HG03060 (cell line): ENCODE results near the gene BTBD9.

Source experiments
- ATAC-seq: cut with Tn5 transposase; IDR thresholded peaks from one replicate; pipeline ENCODE4 v1.9.1; 2021; ENCODE audit warnings: low read depth, moderate number of reproducible peaks; ENCODE audit not compliant: unreplicated experiment

Gene BTBD9

DNA sequence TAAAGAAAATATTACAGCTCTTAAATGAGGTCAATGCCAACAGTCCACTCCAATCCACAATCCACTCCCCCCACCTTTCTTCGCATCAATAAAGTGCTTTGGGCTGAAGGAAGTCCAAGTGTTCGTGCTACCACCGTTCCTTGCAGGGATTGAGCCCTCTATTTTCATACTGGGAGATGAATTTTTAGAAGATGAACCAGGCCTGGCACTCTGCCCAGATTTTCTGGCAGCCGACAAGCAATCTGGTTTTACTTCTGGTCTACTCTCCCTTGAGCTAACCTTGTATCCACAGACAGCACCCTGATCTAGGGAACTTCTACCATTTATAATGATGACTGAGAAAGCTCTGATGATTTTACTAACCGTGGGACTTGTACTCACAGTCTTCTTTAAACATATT is 72.3 kb downstream of the BTBD9 start:
- no peak for ATAC-seq

GRCh38 chr6:38566295-38567030 is 73.3 kb downstream of the BTBD9 start:
- no peak for ATAC-seq

DNA sequence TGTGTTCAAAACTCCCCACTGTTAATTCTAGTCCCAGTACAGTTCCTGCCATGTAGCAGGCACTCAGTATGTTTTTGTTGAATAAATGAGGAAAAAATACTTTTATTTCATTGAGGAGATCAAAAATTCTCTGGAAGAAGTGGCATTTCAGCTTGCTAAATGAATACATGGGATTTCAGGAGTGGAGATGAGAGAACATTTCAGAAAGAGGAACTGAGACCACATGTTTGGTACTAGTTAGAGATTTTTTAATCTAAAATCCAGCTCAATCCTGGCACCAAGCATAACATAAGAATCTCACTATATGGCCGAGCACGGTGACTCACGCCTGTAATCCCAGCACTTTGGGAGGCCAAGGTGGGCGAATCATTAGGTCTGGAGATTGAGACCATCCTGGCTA is 75.4 kb downstream of the BTBD9 start:
- no peak for ATAC-seq

DNA sequence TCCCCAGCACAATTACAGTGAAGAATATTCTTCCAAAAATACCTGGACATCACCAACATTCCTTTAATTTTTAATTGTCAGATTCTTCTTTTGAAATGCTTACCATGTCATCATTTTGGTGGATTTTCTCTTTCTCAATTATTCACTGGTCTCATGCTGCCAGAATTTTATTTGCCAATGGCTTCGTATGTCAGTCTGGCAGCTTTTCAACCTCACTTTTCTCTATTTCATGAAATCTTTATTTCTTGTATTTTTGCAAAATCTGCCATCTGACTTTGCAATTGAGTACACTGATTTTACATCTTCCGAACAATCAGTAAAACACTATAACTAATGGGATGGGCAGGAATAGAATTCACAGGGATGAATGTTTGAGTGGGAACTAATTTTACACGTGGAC is 84.1 kb downstream of the BTBD9 start:
- no peak for ATAC-seq

- no peak for ATAC-seq
Observed at GRCh38 chr6:38554700-38555413, 84.9 kb downstream of the BTBD9 start.

DNA sequence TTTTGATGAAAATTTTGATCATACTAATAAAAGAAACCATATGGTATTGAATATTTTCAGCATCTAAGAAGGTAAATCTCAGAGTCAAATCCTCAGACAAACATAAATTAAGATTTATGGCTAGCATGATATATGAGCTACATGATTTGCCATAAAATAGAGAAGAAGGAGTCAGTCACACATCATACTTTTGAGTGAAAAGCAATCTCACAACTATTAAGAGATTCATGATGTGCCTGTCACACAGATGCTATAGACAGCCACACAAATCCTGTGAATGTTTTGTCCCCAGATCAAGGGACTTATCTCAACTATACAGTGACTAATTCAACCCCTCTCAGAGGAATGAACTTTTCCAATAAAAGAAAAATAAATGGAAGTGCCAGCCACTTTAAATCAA is 85.7 kb downstream of the BTBD9 start:
- ATAC-seq: no peak

DNA sequence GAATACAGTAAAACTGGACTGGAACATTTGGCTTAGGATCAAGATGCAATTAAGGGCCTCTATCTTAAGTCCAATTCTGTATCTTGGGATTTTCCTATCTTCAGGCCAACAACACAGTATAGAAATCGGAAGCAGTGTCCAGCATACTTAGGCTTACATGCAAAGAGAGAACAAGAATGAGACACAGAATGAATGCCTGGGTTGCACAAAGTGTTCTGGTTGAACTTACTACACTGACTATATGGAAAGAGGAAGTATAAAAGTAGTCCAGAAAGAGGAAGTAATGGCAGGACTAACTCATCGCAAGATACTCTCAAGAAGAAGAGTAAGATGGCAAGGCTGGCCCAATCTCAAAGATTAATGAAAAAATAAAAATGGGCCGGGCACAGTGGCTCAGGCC is 87.6 kb downstream of the BTBD9 start:
- ATAC-seq: peak; percentile 80

DNA sequence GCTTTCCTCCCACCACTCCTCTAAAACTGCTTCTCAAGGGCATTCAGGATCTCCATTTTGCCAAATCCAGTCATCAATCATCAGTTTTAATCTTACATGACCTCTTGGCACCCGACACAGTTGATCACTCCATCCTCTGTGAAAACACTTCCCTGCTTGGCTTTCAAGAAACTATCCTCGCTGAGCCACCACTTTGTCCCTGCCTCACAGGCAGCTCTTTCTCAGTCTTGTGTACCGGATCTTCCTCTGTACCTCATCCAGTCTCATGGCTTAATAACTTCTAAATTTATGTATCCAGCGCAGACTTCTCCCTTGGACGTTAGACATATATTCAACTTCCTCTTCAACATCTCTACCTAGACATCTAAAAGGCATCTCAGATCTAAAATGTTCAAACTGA is 89.9 kb downstream of the BTBD9 start:
- ATAC-seq: no peak

GRCh38 chr6:38549180-38549579 is 90.5 kb downstream of the BTBD9 start:
- ATAC-seq: no peak

DNA sequence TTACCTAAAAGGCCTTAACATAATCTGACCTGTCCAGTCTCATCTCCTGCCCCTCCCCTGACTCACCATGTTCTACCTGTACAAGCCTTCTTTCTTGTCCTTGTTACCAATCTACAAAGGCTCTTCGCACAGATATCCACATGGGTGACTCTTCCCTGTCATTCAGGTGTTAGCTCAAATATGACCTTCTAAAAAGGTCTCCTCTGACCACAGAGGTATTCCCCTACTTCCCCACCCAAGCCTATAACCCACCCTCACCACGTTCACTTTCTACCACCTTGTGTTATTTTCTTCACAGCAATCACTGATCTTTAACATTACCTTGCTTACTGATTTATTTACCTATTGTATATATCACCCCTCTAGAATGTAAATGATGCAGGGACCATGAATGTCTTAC is 96.7 kb downstream of the BTBD9 start:
- ATAC-seq: no peak

DNA sequence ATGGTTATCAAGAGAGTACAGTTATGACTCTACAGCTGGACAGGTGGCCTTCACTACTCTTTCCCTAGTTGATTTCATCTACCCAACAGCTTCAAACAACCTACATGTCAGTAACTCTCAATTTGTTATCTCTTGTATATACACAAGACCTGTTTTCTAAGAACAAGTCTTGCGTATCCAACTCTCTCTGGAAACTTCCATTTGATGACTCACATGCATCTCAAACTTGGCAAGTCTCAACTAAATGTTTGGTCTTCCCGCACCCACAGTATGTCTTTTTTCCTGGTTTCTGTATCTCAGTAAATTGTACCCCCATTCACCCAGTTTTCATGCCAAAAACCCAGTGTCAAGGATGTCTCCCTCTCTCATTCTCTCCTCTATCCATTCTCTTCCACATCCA is 97.7 kb downstream of the BTBD9 start:
- ATAC-seq: no peak

DNA sequence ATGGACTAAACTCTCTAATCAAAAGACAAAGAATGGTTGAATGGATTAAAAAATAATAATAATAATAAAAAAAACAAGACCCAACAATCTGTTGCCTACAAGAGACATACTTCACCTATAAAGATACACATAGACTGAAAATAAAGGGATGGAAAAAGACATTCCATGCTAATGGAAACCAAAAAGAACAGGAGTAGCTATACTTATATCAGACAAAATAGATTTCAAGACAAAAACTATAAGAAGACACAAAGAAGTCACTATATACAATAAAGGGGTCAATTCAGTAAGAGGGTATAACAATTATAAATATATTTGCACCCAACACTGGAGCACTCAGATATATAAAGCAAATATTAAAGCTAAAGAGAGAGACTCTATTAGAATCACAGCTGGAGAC is 106.7 kb downstream of the BTBD9 start:
- no peak for ATAC-seq

DNA sequence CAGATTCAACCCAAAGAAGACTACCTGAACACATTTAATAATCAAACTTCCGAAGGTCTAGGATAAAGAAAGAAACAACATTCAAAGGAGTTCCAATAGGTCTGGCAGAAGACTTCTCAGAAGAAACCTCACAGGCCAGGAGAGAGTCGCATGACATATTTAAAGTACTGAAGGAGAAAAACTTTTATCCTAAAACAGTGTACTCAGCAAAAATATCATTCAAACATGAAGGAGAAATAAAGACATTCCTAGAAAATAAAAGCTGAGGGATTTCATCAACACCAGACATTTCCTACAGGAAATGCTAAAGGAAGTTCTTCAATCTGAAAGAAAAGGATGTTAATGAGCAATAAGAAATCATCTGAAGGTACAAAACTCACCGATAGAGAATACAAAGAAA is 108.6 kb downstream of the BTBD9 start:
- ATAC-seq: no peak

DNA sequence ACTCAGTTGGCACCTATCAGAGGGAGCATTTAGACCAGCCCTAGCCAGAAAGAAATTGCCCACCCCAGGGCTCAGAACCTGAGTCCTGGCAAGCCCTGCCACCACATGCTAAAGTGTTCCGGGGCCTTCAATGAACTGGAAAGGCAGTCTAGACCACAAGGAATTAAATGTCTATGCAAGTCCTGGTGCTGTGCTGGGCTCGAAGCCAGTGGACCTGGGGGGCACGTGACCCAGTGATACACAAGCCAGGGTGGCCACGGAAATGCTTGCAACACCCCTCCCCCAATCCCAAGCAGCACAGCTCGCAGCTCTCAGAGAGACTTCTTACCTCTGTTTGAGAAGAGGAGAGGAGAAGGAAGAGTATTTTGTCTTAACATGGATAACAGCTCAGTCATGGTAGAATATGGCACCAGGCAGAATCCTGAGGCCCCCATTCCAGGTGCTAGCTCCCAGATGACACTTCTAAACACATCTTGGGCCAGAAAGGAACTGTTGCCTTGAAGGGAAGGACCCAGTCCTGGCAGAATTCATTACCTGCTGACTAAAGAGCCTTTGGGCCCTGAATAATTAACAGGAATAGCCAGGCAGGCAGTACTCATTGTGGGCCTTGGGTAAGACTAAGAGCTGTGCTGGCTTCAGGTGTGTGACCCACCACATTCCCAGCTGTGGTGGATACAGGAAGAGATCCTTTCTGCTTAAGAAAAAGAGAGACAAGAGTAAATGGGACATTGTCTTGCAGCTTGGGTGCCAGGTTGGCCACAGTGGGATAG is 111.3 kb downstream of the BTBD9 start:
- no peak for ATAC-seq

GRCh38 chr6:38527371-38527770 is 112.4 kb downstream of the BTBD9 start:
- no peak for ATAC-seq

GRCh38 chr6:38525888-38526287 is 113.8 kb downstream of the BTBD9 start:
- ATAC-seq: no peak

DNA sequence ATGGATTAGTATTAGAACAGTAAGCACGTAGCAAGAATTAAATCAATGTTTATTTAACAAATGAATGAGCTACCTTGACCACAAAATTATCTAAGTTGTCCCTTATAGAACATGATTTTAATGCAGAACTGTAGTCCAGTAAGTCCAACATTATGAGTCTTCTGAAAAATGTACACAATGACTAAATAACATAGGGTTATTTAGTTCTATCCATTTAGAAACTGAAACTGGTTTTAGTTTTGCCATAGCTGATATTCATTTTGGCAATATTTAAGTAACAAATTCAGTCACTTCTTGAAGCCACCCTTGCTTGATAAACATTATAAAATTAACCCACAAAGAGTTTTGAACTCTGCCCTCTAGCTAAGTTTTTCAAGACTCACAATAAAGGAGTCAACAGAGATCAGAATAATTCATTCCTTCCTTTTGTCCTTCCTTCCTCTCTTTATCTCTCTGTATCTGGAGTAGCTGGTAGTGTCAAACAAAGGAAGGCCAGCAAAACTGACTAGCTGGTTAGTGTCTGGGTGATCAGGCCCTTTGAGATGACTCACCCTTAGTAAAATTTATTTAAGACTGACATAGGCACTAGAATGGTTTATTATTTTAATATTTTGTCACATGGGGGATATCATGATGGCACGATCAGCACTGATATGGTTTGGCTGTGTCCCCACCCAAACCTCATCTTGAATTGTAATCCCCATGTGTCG is 115.1 kb downstream of the BTBD9 start:
- no peak for ATAC-seq

DNA sequence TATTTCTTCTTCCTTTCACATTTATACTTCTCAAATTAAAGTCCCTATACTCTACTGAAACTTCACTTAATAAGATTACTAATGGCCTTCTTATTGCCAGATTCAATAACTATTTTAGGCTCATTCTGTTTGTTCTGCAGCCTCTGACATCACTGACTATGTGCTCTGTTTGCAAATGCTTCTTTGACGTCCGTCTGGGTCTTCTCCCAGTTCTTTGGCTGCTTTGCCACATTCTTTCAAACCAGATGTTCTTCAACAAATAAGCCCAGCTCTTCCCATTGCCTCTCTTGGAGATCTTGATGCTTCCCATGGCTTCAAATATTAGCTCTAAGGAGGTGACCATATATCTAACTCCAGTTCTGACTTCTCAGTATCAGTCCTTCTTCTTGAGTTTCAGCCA is 117.4 kb downstream of the BTBD9 start:
- no peak for ATAC-seq

DNA sequence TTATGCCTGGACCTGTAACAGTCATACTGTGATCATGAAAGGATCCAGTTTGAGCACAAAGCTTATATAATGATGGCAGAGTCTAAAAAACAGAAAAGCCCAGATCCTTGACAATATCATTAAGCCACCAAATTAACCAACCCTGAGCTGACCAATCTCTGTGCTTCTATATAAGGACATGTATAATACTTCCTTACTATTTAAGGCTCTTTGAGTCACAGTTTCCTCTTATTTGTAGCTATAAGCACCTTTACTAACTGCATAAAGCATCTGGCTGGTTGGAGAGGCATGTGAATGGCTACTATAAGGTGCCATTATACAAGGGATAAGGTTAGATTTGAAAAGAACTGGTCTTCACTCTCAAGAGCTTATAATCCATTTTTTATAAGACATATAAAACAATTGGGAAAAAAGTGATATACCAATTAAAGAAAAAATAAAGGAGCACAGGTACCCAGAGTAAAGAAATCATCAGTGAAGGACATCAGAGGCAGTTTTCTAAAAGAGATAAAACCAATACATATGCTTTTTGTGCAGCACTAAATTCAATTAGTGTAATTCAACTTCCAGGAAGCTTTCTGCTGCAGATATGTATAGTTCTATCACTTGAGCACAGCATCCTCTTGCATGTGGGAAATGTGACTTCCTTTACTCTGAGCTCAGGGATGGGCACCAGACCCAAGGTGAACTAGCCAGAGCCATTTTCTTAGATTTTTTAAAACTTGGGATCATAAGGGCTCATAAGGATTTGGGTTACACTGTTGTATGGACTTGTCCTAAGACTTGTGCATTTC is 121.0 kb downstream of the BTBD9 start:
- no peak for ATAC-seq

- no peak for ATAC-seq
Observed at GRCh38 chr6:38517005-38517404, 122.7 kb downstream of the BTBD9 start.
